Measurements from ENCODE around the gene TSPAN11. TPM values are rescaled to one million over a fixed set of nuclear protein-coding genes. Genes with fewer than 3 reads are reported as not detected.

TSPAN11 gene
- total and polyA plus RNA-seq, 2 of the 8 experiments (the other 6 are each of a cell fraction or from before 2014, with no cell fraction given), result 3.9 to 8.2 TPM

GRCh38 chr12:31021181-31021580, 94.6 kb downstream of the TSPAN11 start (continued):
- TF ChIP-seq CHD7 (IDR thresholded peaks at IDR 0.05; ENCODE audit: insufficient replicate concordance, low read length) (no peak), ATF3 (IDR thresholded peaks at IDR 0.05; ENCODE audit: insufficient read depth, low read depth, low read length) (no peak), TEAD4 (IDR thresholded peaks at IDR 0.05; ENCODE audit: low read depth, low read length) (no peak), SIN3A (conservative IDR thresholded peaks at IDR 0.05 in 1 of 2, IDR thresholded peaks at IDR 0.05 in 1 of 2; ENCODE audit: low read depth in 1 of 2, low read length in 2 of 2) (no peak), SUZ12 (IDR thresholded peaks at IDR 0.05; ENCODE audit: low read length) (no peak)

Measured in H1 (cell line).